ENCODE data around the gene RIGI.
"Not testable (repeated sequence)": the region's sequence is repeated elsewhere in the genome, so short reads cannot be mapped to it uniquely, and the experiment has no call there.

The RIGI gene

DNA sequence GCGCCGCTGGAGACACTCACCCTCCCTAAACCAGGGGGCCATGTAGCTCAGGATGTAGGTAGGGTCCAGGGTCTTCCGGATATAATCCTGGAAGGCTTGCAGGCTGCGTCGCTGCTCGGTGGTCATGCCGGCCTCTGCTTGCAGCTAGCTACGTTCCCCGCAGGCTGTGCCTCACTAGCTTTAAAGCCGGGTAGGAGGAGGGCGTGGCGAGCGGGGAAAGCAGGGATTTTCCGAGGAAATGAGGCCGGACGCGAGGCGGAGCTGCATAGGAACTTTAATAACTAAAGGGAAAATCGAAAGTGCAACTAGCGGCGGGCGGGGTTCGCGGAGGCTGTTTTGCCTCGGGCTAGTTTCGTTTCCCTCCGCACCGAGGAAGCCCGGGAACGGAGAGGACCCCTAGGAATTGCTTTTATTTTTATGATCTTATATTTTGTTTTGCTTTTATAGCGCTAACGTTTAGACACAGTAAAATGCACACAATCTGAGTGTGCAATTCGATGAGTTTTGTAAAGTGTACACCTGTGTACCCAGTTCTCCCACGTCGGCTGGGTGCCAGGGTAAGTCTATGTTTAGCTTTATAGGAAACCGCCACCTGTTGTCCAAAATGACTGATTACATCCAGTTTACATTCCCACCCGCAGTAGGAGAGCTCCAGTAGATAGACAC lies at the start of gene RIGI:
RIGI (minus strand) TSS at position 156 of the 666 bp plus-strand sequence; CDS start at position 126, 30 bp downstream.
- peak; percentile 56 to 75 for DNase-seq (ENCODE audit: low read depth in 2 of 2)

- DNase-seq (ENCODE audit: low read depth in 2 of 2), result no peak
These were observed 48.9 kb upstream of the RIGI start for GRCh38 chr9:32574858-32575257.

DNA sequence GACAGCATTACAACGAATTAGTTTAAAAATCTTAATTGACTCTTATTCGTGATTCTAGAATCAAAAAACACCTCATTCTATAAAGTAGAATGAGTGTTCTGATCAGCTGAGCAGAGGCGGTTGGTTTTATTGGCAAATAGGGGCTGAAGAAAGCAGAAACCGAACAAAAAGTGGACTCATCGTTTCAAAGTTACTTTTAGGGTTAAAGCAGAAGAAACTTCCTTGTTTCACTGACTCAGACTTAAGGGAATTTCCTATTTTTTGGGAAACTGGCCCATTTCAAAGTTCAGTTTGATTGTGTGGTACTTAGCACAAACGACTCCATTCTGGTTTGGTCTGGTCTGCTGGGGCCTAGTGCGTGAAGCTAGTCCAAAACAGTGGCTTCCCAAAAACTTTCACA lies 47.8 kb upstream of the RIGI start:
- no peak for DNase-seq (ENCODE audit: low read depth in 2 of 2)

- DNase-seq (ENCODE audit: low read depth in 2 of 2), result peak; percentile 93 to 94
These were observed 47.0 kb upstream of the RIGI start, which contains the start of gene NDUFB6 for GRCh38 chr9:32572900-32573523. TSS of gene NDUFB6 (minus strand) at chr9:32573159. CDS start at chr9:32573060, 99 bp downstream.

GRCh38 chr9:32571969-32572899 lies 46.2 kb upstream of the RIGI start:
- DNase-seq (ENCODE audit: low read depth in 2 of 2), result peak; percentile 53 to 65

DNA sequence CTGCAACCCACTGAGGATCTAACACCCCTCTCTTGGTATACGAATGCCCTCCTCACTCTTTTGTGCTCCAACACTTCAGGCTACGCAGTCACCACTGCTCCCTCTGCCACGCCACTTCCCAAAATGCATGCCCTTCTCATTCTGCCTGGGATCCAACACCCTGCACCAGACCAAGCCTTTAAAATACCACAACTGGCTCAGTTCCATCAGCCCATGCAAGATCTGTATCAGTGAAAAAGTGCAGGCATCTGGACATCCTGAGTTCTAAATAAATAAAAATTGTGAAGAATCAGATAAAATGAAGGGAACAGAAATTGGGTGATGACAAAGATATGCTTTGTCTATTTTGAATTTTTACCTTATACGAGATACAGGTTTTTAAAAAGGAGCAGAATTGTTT lies 44.3 kb upstream of the RIGI start:
- DNase-seq (ENCODE audit: low read depth in 2 of 2), result no peak

GRCh38 chr9:32566770-32567169 lies 40.8 kb upstream of the RIGI start:
- no peak for DNase-seq (ENCODE audit: low read depth in 2 of 2)

- no peak for DNase-seq (ENCODE audit: low read depth in 2 of 2)
These were observed 40.0 kb upstream of the RIGI start for GRCh38 chr9:32565967-32566366.

DNA sequence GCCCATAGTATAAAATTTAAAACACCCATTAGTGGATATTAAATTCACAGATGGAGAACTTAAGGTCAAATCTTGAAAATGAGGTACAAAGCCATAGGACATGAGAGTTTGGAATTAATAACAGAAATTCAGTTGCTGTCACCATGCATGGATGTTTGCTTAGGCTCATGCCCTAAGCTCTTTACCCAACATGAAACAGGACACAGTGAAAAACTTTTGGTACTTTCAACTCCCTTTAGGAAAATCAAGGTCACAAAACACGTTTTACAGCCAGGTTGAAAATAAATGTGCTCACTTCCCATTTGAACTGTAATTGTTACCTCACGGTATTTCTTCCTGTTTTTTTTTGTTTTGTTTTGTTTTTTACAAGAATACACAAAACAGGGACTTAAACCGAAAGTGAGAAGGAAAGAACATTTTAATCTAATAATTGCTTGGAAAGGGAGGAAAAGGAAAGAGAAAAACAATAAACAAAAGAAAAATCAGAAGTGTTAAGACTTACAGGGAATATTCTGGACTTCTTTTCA lies 32.5 kb upstream of the RIGI start:
- no peak for DNase-seq (ENCODE audit: low read depth in 2 of 2)

- DNase-seq (ENCODE audit: low read depth in 2 of 2), result no peak
These were observed 28.6 kb upstream of the RIGI start for GRCh38 chr9:32554591-32554990.

- no peak for DNase-seq (ENCODE audit: low read depth in 2 of 2)
These were observed 28.1 kb upstream of the RIGI start for GRCh38 chr9:32554107-32554506.

GRCh38 chr9:32552172-32552872 lies 26.3 kb upstream of the RIGI start, which contains the start of the genes SMIM27 and TOPORS:
TSS of gene SMIM27 (plus strand) at chr9:32552327. CDS start at chr9:32552435, 108 bp downstream.
TSS of gene TOPORS (minus strand) at chr9:32552586. CDS start at chr9:32552436, 150 bp downstream.
- peak; percentile 82 to 84 for DNase-seq (ENCODE audit: low read depth in 2 of 2)

DNA sequence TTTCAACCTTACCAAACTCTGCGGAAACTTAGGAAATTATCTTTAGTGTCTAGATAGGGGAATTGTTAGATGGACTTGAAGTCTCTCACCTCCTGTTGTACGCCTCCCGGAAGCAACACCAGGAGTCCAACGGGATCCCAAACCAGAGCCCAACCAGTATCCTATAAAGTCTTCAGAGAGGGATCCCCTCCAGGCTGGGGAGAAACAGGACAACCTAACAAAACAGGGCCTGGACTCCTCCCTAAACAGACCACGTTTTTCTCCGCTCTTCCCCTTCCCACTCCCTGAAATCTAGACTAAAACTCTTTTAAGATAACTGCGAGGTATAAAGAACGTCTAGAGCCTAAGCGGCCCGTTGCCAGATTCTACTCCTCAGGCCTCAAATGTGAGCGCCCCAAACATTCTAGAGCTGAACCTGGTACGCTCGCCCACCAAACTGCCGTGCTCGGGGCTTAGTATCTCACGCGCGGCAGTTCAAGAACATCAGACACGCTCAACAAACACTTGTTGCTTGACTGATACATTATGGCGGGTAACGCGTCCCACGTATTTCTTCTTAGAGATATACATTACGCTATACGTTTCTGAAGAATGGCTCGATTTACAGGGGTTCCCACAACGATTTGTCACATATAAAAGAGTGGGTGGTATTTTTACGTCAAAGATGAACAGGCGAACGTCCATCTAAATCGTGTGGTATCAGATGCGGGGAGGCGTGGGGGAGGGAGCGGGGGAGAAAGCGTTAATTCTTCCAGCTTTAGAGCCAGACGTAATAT lies 25.5 kb upstream of the RIGI start:
- peak; percentile 41 to 43 for DNase-seq (ENCODE audit: low read depth in 2 of 2)

- DNase-seq (ENCODE audit: low read depth in 2 of 2), result peak; percentile 85 to 86
These were observed 24.7 kb upstream of the RIGI start for GRCh38 chr9:32550562-32551275.

DNA sequence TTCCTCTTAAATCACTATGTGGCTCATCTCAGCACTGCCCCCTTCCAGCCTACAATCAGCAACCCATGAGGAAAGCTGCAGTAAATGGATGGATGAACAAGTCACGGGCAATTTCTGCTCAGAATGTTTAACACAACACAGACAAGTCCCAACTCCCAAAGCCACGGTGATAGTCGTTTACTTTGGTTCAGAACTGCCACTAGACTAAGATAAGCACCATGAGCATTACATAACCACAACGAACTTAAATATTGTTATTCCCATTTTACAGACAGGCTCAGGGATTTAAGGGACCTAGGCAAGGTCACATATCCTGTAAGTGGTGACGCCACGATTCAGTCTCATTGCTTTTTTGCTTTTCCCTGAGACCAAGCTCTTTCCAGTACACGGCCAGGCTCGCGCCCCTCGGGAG lies 24.2 kb upstream of the RIGI start:
- no peak for DNase-seq (ENCODE audit: low read depth in 2 of 2)

DNA sequence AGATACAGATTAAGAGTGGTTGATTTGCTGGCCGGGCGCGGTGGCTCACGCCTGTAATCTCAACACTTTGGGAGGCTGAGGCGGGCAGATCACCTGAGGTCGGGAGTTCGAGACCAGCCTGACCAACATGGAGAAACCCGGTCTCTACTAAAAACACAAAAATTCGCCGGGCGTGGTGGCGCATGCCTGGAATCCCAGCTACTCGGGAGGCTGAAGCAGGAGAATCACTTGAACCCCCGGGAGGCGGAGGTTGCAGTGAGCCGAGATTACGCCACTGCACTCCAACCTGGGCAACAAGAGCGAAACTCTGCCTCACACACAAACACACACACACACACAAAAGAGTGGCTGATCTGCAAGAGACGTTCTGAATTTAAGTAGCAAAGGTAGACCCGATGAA lies 22.2 kb upstream of the RIGI start:
- not testable (repeated sequence) for DNase-seq (ENCODE audit: low read depth in 2 of 2)

GRCh38 chr9:32545884-32546283 lies 19.9 kb upstream of the RIGI start:
- no peak for DNase-seq (ENCODE audit: low read depth in 2 of 2)

DNA sequence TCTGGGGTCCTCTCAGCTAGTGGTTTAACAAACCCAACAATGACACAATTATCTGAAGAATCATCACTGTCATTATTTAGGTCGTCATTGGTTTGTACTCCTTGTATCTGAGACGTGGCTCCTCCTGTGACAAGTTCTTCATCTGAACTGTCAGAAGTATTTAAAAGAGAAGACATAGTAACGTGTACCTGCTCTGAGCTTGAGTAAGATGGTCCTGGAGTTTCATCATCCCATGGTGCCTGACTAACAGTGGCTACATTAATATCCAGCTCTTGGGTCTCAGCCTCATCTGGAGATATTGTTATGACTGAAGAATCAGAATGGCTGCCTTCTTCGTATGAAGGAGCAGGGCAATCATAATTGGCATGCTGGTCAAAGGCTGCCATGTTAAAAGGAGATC lies 17.1 kb upstream of the RIGI start:
- no peak for DNase-seq (ENCODE audit: low read depth in 2 of 2)

- no peak for DNase-seq (ENCODE audit: low read depth in 2 of 2)
These were observed 7.8 kb upstream of the RIGI start for GRCh38 chr9:32533816-32534215.

- DNase-seq (ENCODE audit: low read depth in 2 of 2), result no peak
These were observed 7.3 kb upstream of the RIGI start for GRCh38 chr9:32533336-32533735.

All from stimulated activated CD4-positive, alpha-beta T cell treated with anti-CD3 and anti-CD28 coated beads, Interleukin-4, amount 100 ng/mL, for 48 hours (primary cell).